Measurements from ENCODE around the gene ERMP1. TPM values are rescaled to one million over a fixed set of nuclear protein-coding genes. Genes with fewer than 3 reads are reported as not detected.

ERMP1 gene
- total RNA-seq, 1 experiment from 2014 or later: 17.8 TPM

DNA sequence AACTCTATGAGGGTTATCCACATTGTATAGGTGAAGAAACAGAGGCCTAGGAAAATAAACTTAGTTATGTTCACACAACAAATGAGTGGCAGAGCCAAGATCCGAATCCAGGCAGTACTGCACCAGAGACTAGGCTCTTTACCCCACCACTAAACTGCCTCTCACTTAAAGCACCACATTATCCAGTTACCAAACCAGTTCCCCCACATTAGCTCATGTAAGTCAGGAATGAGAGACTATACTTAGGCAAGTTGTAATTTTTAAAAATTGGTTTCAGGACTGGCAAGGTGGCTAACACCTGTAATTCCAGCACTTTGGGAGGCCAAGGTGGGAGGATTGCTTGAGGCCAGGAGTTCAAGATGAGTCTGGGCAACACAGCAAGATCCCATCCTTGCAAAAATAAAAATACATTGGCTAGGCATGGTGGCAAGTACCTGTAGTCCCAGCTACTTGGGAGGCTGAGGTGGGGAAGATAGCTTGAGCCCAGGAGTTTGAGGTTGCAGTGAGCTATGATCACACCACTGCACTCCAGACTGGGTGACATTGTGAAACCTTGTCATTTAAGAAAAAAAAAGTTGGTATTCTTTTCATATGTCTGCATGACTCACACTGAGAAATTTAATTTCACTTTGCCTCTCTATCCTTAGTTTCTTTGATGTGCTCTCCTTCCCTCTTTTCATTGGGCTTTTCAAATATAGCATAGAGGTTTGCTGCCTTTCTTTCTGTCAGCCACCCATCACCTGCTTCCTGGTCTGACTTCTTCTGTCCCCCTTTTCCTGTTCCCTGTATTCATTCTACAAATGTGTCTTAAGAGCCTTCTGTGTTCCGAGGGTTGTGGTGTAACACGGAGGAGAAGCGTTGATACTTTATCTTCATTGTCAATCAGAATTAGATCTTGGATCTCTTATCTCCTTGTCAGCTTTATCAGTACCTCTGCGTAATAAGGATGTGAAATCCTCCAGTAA lies 64.7 kb downstream of the ERMP1 start:
- intact Hi-C loops (cut with micrococcal nuclease): no loop called here
- no peaks in the 10 kb centered on the region for H3K9me2 ChIP-seq (replicated peaks; ENCODE audit: low read length)
- no peaks in the 10 kb centered on the region for H3K79me2 ChIP-seq (ENCODE audit: low read length)
- no peak overlapping the region for H3K4me2 ChIP-seq (ENCODE audit: low read length)
- TF ChIP-seq EZH2 (IDR thresholded peaks at IDR 0.05; ENCODE audit: low read length, unreplicated experiment): no peak
- no peaks in the 10 kb centered on the region for H3F3A ChIP-seq (ENCODE audit: low read length, unreplicated experiment)
- peaks cover 29% of the 10 kb centered on the region for H3K36me3 ChIP-seq (ENCODE audit: low read depth, low read length)
- ChIA-PET CTCF (no interaction called here), POLR2A (ENCODE audit: unreplicated experiment) (no interaction called here)
- no peaks in the 10 kb centered on the region for H4K20me1 ChIP-seq (ENCODE audit: low read length)
- BruUV-seq (replicated peaks): no TSS peak
- ATAC-seq (no peak), DNase-seq (peak; percentile 3)
- H3K9ac ChIP-seq (ENCODE audit: low read length): no peak overlapping the region
- H3K27ac ChIP-seq (ENCODE audit: low read length): no peak overlapping the region
- H3K27me3 ChIP-seq (ENCODE audit: low read length): no peaks in the 10 kb centered on the region
- no peaks in the 10 kb centered on the region for H3K9me3 ChIP-seq (ENCODE audit: low read length)
- H3K4me1 ChIP-seq (ENCODE audit: insufficient read depth, low read length): peaks cover 11% of the 10 kb centered on the region
- H3K4me3 ChIP-seq (ENCODE audit: low read length): no peak overlapping the region
- no peak overlapping the region for H2AFZ ChIP-seq (ENCODE audit: low read length)

DNA sequence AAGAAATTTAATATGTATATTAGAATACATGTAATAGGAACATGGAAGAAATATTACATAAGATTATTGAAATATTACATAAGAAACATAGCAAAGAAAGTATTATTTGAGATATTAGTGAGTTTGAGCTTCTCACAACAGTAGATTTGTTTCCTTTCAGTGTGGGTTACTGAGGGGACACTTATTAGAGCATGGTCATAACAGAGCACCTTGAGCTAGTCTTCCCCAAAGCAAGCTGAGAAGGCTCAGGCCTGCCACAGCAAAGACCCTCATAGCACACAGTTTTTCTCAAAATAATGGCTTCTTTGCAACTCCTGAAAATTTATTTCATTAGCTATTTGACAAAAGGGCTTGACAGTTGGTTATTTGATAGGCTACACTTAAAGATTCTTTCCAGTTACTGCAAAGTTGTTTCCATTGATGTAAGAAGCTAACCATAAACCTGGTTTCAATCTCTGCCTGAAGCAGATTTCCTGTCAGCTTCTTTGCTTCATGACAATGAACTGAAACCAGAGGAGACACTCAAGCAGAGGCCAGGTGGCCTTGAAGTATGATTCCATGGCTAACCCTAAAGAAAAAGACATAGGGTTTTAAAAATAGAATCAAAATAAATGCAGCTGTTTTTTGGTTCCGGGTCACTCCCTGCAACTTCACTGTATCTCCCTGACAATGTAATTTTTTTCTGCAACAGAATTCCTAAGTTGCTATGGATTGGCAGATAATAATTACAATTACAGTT lies 68.6 kb downstream of the ERMP1 start:
- Histone ChIP-seq H3K36me3 (ENCODE audit: low read depth, low read length) (peaks cover 19% of the 10 kb centered on the region), H3K9ac (ENCODE audit: low read length) (no peak overlapping the region), H3K79me2 (ENCODE audit: low read length) (no peaks in the 10 kb centered on the region), H3K4me2 (ENCODE audit: low read length) (no peak overlapping the region), H3K27ac (ENCODE audit: low read length) (no peak overlapping the region), H3K27me3 (ENCODE audit: low read length) (no peaks in the 10 kb centered on the region), H3K4me3 (ENCODE audit: low read length) (no peak overlapping the region), H3F3A (ENCODE audit: low read length, unreplicated experiment) (no peaks in the 10 kb centered on the region), H3K9me3 (ENCODE audit: low read length) (no peaks in the 10 kb centered on the region), H2AFZ (ENCODE audit: low read length) (no peak overlapping the region), H3K9me2 (replicated peaks; ENCODE audit: low read length) (no peaks in the 10 kb centered on the region), H4K20me1 (ENCODE audit: low read length) (no peaks in the 10 kb centered on the region), H3K4me1 (ENCODE audit: insufficient read depth, low read length) (peaks cover 44% of the 10 kb centered on the region)
- TF ChIP-seq, protein P1, sequence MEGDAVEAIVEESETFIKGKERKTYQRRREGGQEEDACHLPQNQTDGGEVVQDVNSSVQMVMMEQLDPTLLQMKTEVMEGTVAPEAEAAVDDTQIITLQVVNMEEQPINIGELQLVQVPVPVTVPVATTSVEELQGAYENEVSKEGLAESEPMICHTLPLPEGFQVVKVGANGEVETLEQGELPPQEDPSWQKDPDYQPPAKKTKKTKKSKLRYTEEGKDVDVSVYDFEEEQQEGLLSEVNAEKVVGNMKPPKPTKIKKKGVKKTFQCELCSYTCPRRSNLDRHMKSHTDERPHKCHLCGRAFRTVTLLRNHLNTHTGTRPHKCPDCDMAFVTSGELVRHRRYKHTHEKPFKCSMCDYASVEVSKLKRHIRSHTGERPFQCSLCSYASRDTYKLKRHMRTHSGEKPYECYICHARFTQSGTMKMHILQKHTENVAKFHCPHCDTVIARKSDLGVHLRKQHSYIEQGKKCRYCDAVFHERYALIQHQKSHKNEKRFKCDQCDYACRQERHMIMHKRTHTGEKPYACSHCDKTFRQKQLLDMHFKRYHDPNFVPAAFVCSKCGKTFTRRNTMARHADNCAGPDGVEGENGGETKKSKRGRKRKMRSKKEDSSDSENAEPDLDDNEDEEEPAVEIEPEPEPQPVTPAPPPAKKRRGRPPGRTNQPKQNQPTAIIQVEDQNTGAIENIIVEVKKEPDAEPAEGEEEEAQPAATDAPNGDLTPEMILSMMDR (conservative IDR thresholded peaks at IDR 0.05; ENCODE audit: low read depth, low read length): no peak
- no peak for TF ChIP-seq EZH2 (IDR thresholded peaks at IDR 0.05; ENCODE audit: low read length, unreplicated experiment)
- TF ChIP-seq EZH2phosphoT487 (IDR thresholded peaks at IDR 0.05; ENCODE audit: borderline replicate concordance, low read length): no peak
- POLR2A ChIA-PET (ENCODE audit: unreplicated experiment): no interaction called here
- intact Hi-C loops (cut with micrococcal nuclease): no loop called here
- no peak for ATAC-seq
- CTCF ChIA-PET: no interaction called here
- no TSS peak for BruUV-seq (replicated peaks)
- DNase-seq: no peak

GRCh38 chr9:5762421-5762820 lies 70.5 kb downstream of the ERMP1 start:
- Histone ChIP-seq H3K27me3 (ENCODE audit: low read length) (no peaks in the 10 kb centered on the region), H3K9me3 (ENCODE audit: low read length) (no peaks in the 10 kb centered on the region), H3K27ac (ENCODE audit: low read length) (peak overlapping the region; percentile 77), H3K9ac (ENCODE audit: low read length) (peak overlapping the region; percentile 10; the same call in 1 of the 2 replicates), H3K36me3 (ENCODE audit: low read depth, low read length) (peaks cover 18% of the 10 kb centered on the region), H3K9me2 (replicated peaks; ENCODE audit: low read length) (no peaks in the 10 kb centered on the region), H4K20me1 (ENCODE audit: low read length) (no peaks in the 10 kb centered on the region), H3K4me3 (ENCODE audit: low read length) (peak overlapping the region; percentile 14; the same call in 1 of the 2 replicates), H3K4me1 (ENCODE audit: insufficient read depth, low read length) (peaks cover 39% of the 10 kb centered on the region), H3K79me2 (ENCODE audit: low read length) (no peaks in the 10 kb centered on the region), H2AFZ (ENCODE audit: low read length) (no peak overlapping the region), H3F3A (ENCODE audit: low read length, unreplicated experiment) (no peaks in the 10 kb centered on the region), H3K4me2 (ENCODE audit: low read length) (peak overlapping the region; percentile 66)
- no peak for TF ChIP-seq EZH2 (IDR thresholded peaks at IDR 0.05; ENCODE audit: low read length, unreplicated experiment)
- DNase-seq: peak; percentile 70
- ATAC-seq: peak; percentile 90
- POLR2A ChIA-PET (ENCODE audit: unreplicated experiment): no interaction called here
- intact Hi-C loops (cut with micrococcal nuclease): no loop called here
- CTCF ChIA-PET: interaction anchor here (0.6 kb wide), 1 partner anchor 451 kb away, joined by 9 read pairs; no protein-coding TSS in a partner anchor
- no TSS peak for BruUV-seq (replicated peaks)

Measured in PC-3 (cell line).